GM23338 (cell line): ENCODE results near the gene ROS1. TPM values are rescaled to one million over a fixed set of nuclear protein-coding genes. Genes with fewer than 3 reads are reported as not detected.

Experiments used
- ATAC-seq: fragments of 200-7000 bp; cut with Tn5 transposase; 3 replicates; pipeline ENCODE4 v1.9.1; 2020
- DNase-seq: peaks from one replicate; pipeline ENCODE4 v3.0.0-alpha.2; 2015; ENCODE audit warnings: low spot score
- H2AFZ ChIP-seq: fragments of 200-600 bp; sonication (generic); 2 replicates; pipeline ENCODE4 v1.8.0; 2016; ENCODE audit warnings: antibody characterized with exemption, mild to moderate bottlenecking, moderate library complexity
- H3F3A ChIP-seq: fragments of 200-600 bp; sonication (generic); replicated peaks from 2 replicates; pipeline ENCODE4 v1.8.0; 2017; ENCODE audit warnings: antibody characterized with exemption, mixed run types, low read depth
- H3K27ac ChIP-seq: fragments of 200-600 bp; sonication (generic); 2 replicates; pipeline ENCODE4 v1.6.1; 2016; ENCODE audit warnings: low read depth
- H3K27me3 ChIP-seq: fragments of 200-600 bp; sonication (generic); 2 replicates; pipeline ENCODE4 v1.8.0; 2016; ENCODE audit warnings: mild to moderate bottlenecking, mixed run types, moderate library complexity; ENCODE audit not compliant: insufficient read depth
- H3K36me3 ChIP-seq: fragments of 200-600 bp; sonication (generic); 2 replicates; pipeline ENCODE4 v1.8.0; 2016; ENCODE audit warnings: mild to moderate bottlenecking; ENCODE audit not compliant: insufficient read depth
- H3K4me1 ChIP-seq: fragments of 200-600 bp; sonication (generic); 2 replicates; pipeline ENCODE4 v1.8.0; 2016; ENCODE audit warnings: mild to moderate bottlenecking, moderate library complexity; ENCODE audit not compliant: insufficient read depth
- H3K4me2 ChIP-seq: fragments of 200-600 bp; sonication (generic); 2 replicates; pipeline ENCODE4 v1.7.1; 2017; ENCODE audit warnings: mixed run types
- H3K4me3 ChIP-seq: fragments of 200-600 bp; sonication (generic); 2 replicates; pipeline ENCODE4 v1.6.1; 2016; ENCODE audit warnings: mixed run types
- H3K79me2 ChIP-seq: fragments of 200-600 bp; sonication (generic); replicated peaks from 2 replicates; pipeline ENCODE4 v1.8.0; 2017; ENCODE audit warnings: mild to moderate bottlenecking; ENCODE audit not compliant: insufficient read depth
- H3K9me2 ChIP-seq: fragments of 200-600 bp; sonication (generic); 2 replicates; pipeline ENCODE4 v1.8.0; 2017; ENCODE audit not compliant: insufficient read depth
- H4K20me1 ChIP-seq: fragments of 200-600 bp; sonication (generic); replicated peaks from 2 replicates; pipeline ENCODE4 v1.8.0; 2017; ENCODE audit warnings: mild to moderate bottlenecking; ENCODE audit not compliant: insufficient read depth
- H3K27ac Mint-ChIP-seq: 2 replicates; pipeline ENCODE4 v1.8.0; 2020; ENCODE audit warnings: inconsistent platforms, mild to moderate bottlenecking, moderate library complexity, mixed read lengths
- H3K27me3 Mint-ChIP-seq: 3 replicates; pipeline ENCODE4 v1.8.0; 2022; ENCODE audit warnings: low read depth, mild to moderate bottlenecking, moderate library complexity, mixed read lengths, inconsistent platforms; ENCODE audit not compliant: insufficient read depth, poor library complexity
- H3K36me3 Mint-ChIP-seq: 3 replicates; pipeline ENCODE4 v1.8.0; 2021; ENCODE audit warnings: low read depth, mild to moderate bottlenecking, inconsistent platforms, moderate library complexity, mixed read lengths
- H3K4me1 Mint-ChIP-seq: 3 replicates; pipeline ENCODE4 v1.8.0; 2020; ENCODE audit warnings: mild to moderate bottlenecking, inconsistent platforms, mixed read lengths
- H3K4me3 Mint-ChIP-seq: 3 replicates; pipeline ENCODE4 v1.8.0; 2021; ENCODE audit warnings: moderate library complexity, mild to moderate bottlenecking, inconsistent platforms, mixed read lengths
- H3K9me3 Mint-ChIP-seq: 3 replicates; pipeline ENCODE4 v1.8.0; 2020; ENCODE audit warnings: moderate library complexity, mild to moderate bottlenecking, inconsistent platforms, mixed read lengths
- CREB1 ChIP-seq: fragments of 250-450 bp; sonication (Bioruptor Pico); IDR thresholded peaks from 2 replicates; pipeline ENCODE4 v1.5.0; 2020; ENCODE audit warnings: low read depth, mild to moderate bottlenecking, moderate library complexity
- CTCF ChIP-seq, 2 experiments: fragments of 200-600 bp in 1 of 2; sonication (generic) in 1 of 2; conservative IDR thresholded peaks; 2 replicates each; pipeline versions ENCODE4 v1.5.1 to v1.6.1; 2016 to 2017; ENCODE audit warnings: antibody characterized with exemption in 2 of 2, low read depth in 2 of 2, mild to moderate bottlenecking in 2 of 2, moderate library complexity in 1 of 2
- ETS1 ChIP-seq: IDR thresholded peaks from 2 replicates; pipeline ENCODE4 v1.6.1; 2016; ENCODE audit warnings: antibody characterized with exemption
- EZH2 ChIP-seq: fragments of 200-600 bp; sonication (generic); IDR thresholded peaks from one replicate; pipeline ENCODE4 v1.8.0; 2017; ENCODE audit warnings: antibody characterized with exemption, mild to moderate bottlenecking, low read depth; ENCODE audit not compliant: unreplicated experiment
- EZH2phosphoT487 ChIP-seq: fragments of 200-600 bp; sonication (generic); IDR thresholded peaks from one replicate; pipeline ENCODE4 v1.8.1; 2018; ENCODE audit warnings: antibody characterized with exemption; ENCODE audit not compliant: unreplicated experiment
- JUNB ChIP-seq: IDR thresholded peaks from one replicate; pipeline ENCODE4 v1.6.1; 2016; ENCODE audit warnings: antibody characterized with exemption; ENCODE audit not compliant: unreplicated experiment
- NANOG ChIP-seq: IDR thresholded peaks from 2 replicates; pipeline ENCODE4 v1.6.1; 2016; ENCODE audit warnings: antibody characterized with exemption, borderline replicate concordance
- POLR2AphosphoS5 ChIP-seq: IDR thresholded peaks from 2 replicates; pipeline ENCODE4 v1.6.1; 2016; ENCODE audit warnings: antibody characterized with exemption, low read depth
- REST ChIP-seq: IDR thresholded peaks from one replicate; pipeline ENCODE4 v1.6.1; 2018; ENCODE audit warnings: antibody characterized with exemption; ENCODE audit not compliant: unreplicated experiment
- STAT1 ChIP-seq: IDR thresholded peaks from one replicate; pipeline ENCODE4 v1.6.1; 2016; ENCODE audit warnings: antibody characterized with exemption; ENCODE audit not compliant: unreplicated experiment
- ZNF114 ChIP-seq: fragments of 250-450 bp; sonication (Bioruptor Pico); IDR thresholded peaks from 2 replicates; pipeline ENCODE4 v1.5.0; 2020; ENCODE audit warnings: mild to moderate bottlenecking, moderate library complexity
- ZNF331 ChIP-seq: fragments of 250-450 bp; sonication (Bioruptor Pico); IDR thresholded peaks from 2 replicates; pipeline ENCODE4 v1.5.0; 2020; ENCODE audit warnings: low read depth, mild to moderate bottlenecking, moderate library complexity
- ZNF462 ChIP-seq: fragments of 250-450 bp; sonication (Bioruptor Pico); IDR thresholded peaks from 2 replicates; pipeline ENCODE4 v1.5.0; 2020; ENCODE audit warnings: mild to moderate bottlenecking, moderate library complexity
- polyA plus RNA-seq: library from polyadenylated mRNA; unstranded; fragments of >200 nt; fragmentation: Nextera tagmentation; extraction: Ambion mirVana; gene quantifications from 2 replicates; pipeline ENCODE4 v1.2.1, GENCODE V29; 2016
- total RNA-seq: library from RNA; depleted of rRNA; stranded (reverse); fragments of >200 nt; shearing (Covaris generic); gene quantifications from 2 replicates; pipeline ENCODE4 v1.2.3, GENCODE V29; 2014

Gene ROS1
- total and polyA plus RNA-seq, 2 experiments from 2014 or later, result not detected

- Histone ChIP-seq H3K36me3 (no peaks in the 10 kb centered on the region), H3K27me3 (no peaks in the 10 kb centered on the region), H3K9me2 (no peaks in the 10 kb centered on the region), H3K4me3 (no peak overlapping the region), H3K4me2 (no peak overlapping the region), H3K79me2 (no peaks in the 10 kb centered on the region), H2AFZ (no peak overlapping the region), H4K20me1 (no peaks in the 10 kb centered on the region), H3F3A (no peaks in the 10 kb centered on the region), H3K4me1 (no peaks in the 10 kb centered on the region), H3K27ac (no peak overlapping the region)
- ATAC-seq (no peak), DNase-seq (no peak)
- no peaks in the 10 kb centered on the region for H3K4me1 Mint-ChIP-seq
- H3K4me3 Mint-ChIP-seq, result no peak overlapping the region
- H3K9me3 Mint-ChIP-seq, result no peaks in the 10 kb centered on the region
- H3K27ac Mint-ChIP-seq, result no peak overlapping the region
- H3K36me3 Mint-ChIP-seq, result no peaks in the 10 kb centered on the region
- peaks cover 2% of the 10 kb centered on the region for H3K27me3 Mint-ChIP-seq
- TF ChIP-seq STAT1, result no peak
- no peak for TF ChIP-seq CREB1 (CRISPR knock-in tag)
- TF ChIP-seq CTCF (conservative IDR thresholded peaks at IDR 0.05; ENCODE audit: low read depth in 2 of 2), result no peak
- no peak for TF ChIP-seq ZNF114 (CRISPR knock-in tag)
- TF ChIP-seq REST, result no peak
- no peak for TF ChIP-seq POLR2AphosphoS5
- TF ChIP-seq ZNF462, result no peak
- TF ChIP-seq EZH2, result no peak
- no peak for TF ChIP-seq EZH2phosphoT487
- TF ChIP-seq ZNF331, result no peak
- TF ChIP-seq JUNB, result no peak
- TF ChIP-seq ETS1, result no peak
- no peak for TF ChIP-seq NANOG
Measured at GRCh38 chr6:117391874-117392583, 33.7 kb downstream of the ROS1 start.
